HG02798 (cell line): Measurements from ENCODE around the gene CIBAR2.
"Not testable (repeated sequence)": the region's sequence is repeated elsewhere in the genome, so short reads cannot be mapped to it uniquely, and the experiment has no call there.

Source experiments
- ATAC-seq: cut with Tn5 transposase; IDR thresholded peaks from one replicate; pipeline ENCODE4 v1.9.1; 2021; ENCODE audit warnings: mild to moderate bottlenecking; ENCODE audit not compliant: unreplicated experiment, poor library complexity

The CIBAR2 gene

GRCh38 chr16:85068746-85069145 lies 43.5 kb downstream of the CIBAR2 start:
- ATAC-seq = no peak

GRCh38 chr16:85067426-85067825 lies 44.8 kb downstream of the CIBAR2 start:
- no peak for ATAC-seq

GRCh38 chr16:85067024-85067423 lies 45.2 kb downstream of the CIBAR2 start:
- ATAC-seq = no peak

- no peak for ATAC-seq
Measured at GRCh38 chr16:85066346-85066885, 45.9 kb downstream of the CIBAR2 start.

- no peak for ATAC-seq
Measured at GRCh38 chr16:85065099-85065498, 47.2 kb downstream of the CIBAR2 start.

- ATAC-seq = no peak
Measured at GRCh38 chr16:85064186-85064585, 48.1 kb downstream of the CIBAR2 start.

- no peak for ATAC-seq
Measured at GRCh38 chr16:85062845-85063244, 49.4 kb downstream of the CIBAR2 start.

GRCh38 chr16:85062323-85062722 lies 49.9 kb downstream of the CIBAR2 start:
- no peak for ATAC-seq

GRCh38 chr16:85061566-85061965 lies 50.7 kb downstream of the CIBAR2 start:
- ATAC-seq = no peak

- no peak for ATAC-seq
Measured at GRCh38 chr16:85058909-85059308, 53.4 kb downstream of the CIBAR2 start.

- ATAC-seq = no peak
Measured at GRCh38 chr16:85057948-85058347, 54.3 kb downstream of the CIBAR2 start.

- no peak for ATAC-seq
Measured at GRCh38 chr16:85057212-85057889, 54.9 kb downstream of the CIBAR2 start.

GRCh38 chr16:85056211-85056748 lies 56.0 kb downstream of the CIBAR2 start:
- ATAC-seq = no peak

GRCh38 chr16:85055493-85056210 lies 56.6 kb downstream of the CIBAR2 start:
- peak; percentile 92 for ATAC-seq

- no peak for ATAC-seq
Measured at GRCh38 chr16:85054948-85055492, 57.3 kb downstream of the CIBAR2 start.

- ATAC-seq = not testable (repeated sequence)
Measured at GRCh38 chr16:85054321-85054720, 58.0 kb downstream of the CIBAR2 start.

- ATAC-seq = no peak
Measured at GRCh38 chr16:85052536-85052935, 59.7 kb downstream of the CIBAR2 start.

GRCh38 chr16:85051683-85052082 lies 60.6 kb downstream of the CIBAR2 start:
- no peak for ATAC-seq

GRCh38 chr16:85051067-85051581 lies 61.1 kb downstream of the CIBAR2 start:
- no peak for ATAC-seq

GRCh38 chr16:85049706-85050305 lies 62.5 kb downstream of the CIBAR2 start:
- no peak for ATAC-seq
